OCI-LY7 (cell line): Measurements from ENCODE around the gene RPLP1. TPM values are rescaled to one million over a fixed set of nuclear protein-coding genes. Genes with fewer than 3 reads are reported as not detected.
A peak's percentile ranks its signal among the peaks of the same experiment; 100 is the strongest.

Source experiments
- BruUV-seq: library from RNA; stranded (reverse); fragments of 400-500 nt; replicated peaks from 2 replicates; lab custom pipeline; 2021; lab: Mats Ljungman, UMichigan
- CTCF ChIA-PET: fragments of 300-600 bp; sonication (Branson Sonifier 250); formaldehyde crosslinking; loops from one replicate; lab custom pipeline; 2022; ENCODE audit warnings: antibody characterized with exemption; ENCODE audit not compliant: unreplicated experiment; lab: Charles Lee
- POLR2A ChIA-PET: fragments of 300-600 bp; sonication (Branson Sonifier 250); formaldehyde crosslinking; loops from one replicate; lab custom pipeline; 2022; ENCODE audit warnings: antibody characterized with exemption; lab: Charles Lee
- DNase-seq: peaks from one replicate; pipeline ENCODE4 v3.0.0-alpha.2; 2015; ENCODE audit warnings: low spot score
- H2AFZ ChIP-seq: fragments of 200-600 bp; sonication (generic), shearing (Covaris generic); 2 replicates; pipeline ENCODE4 v1.6.1; 2014; ENCODE audit warnings: mild to moderate bottlenecking, antibody characterized with exemption, low read length, moderate library complexity
- H3K27ac ChIP-seq: fragments of 200-600 bp; sonication (generic); 2 replicates; pipeline ENCODE4 v1.5.1; 2014; ENCODE audit warnings: mixed run types, low read depth, mild to moderate bottlenecking, moderate library complexity, low read length, inconsistent platforms; ENCODE audit not compliant: poor library complexity, severe bottlenecking
- H3K36me3 ChIP-seq: fragments of 200-600 bp; sonication (generic); 2 replicates; pipeline ENCODE4 v1.6.1; 2014; ENCODE audit warnings: mild to moderate bottlenecking, antibody characterized with exemption, low read length, moderate library complexity, mixed read lengths; ENCODE audit not compliant: insufficient read depth
- H3K4me1 ChIP-seq: fragments of 200-600 bp; sonication (generic); 2 replicates; pipeline ENCODE4 v1.5.1; 2014; ENCODE audit warnings: mild to moderate bottlenecking, low read length; ENCODE audit not compliant: insufficient read depth, poor library complexity, severe bottlenecking
- H3K4me2 ChIP-seq: fragments of 200-600 bp; sonication (generic); 2 replicates; pipeline ENCODE4 v1.6.1; 2014; ENCODE audit warnings: mild to moderate bottlenecking, low read length
- H3K4me3 ChIP-seq: fragments of 200-600 bp; sonication (generic); 2 replicates; pipeline ENCODE4 v1.5.1; 2014; ENCODE audit warnings: mild to moderate bottlenecking, low read depth, low read length; ENCODE audit not compliant: poor library complexity, severe bottlenecking
- H3K79me2 ChIP-seq: fragments of 200-600 bp; sonication (generic); 2 replicates; pipeline ENCODE4 v1.6.1; 2016; ENCODE audit warnings: low read depth, mild to moderate bottlenecking, low read length, moderate library complexity, mixed read lengths; ENCODE audit not compliant: insufficient read depth
- H3K9me2 ChIP-seq: fragments of 200-600 bp; sonication (generic); 2 replicates; pipeline ENCODE4 v1.6.1; 2016; ENCODE audit warnings: mild to moderate bottlenecking, low read length, mixed read lengths; ENCODE audit not compliant: insufficient read depth
- H3K9me3 ChIP-seq: fragments of 200-600 bp; sonication (generic); 2 replicates; pipeline ENCODE4 v1.6.1; 2014; ENCODE audit warnings: mild to moderate bottlenecking, mixed run types, low read length, mixed read lengths
- H4K20me1 ChIP-seq: fragments of 200-600 bp; sonication (generic); 2 replicates; pipeline ENCODE4 v1.6.1; 2014; ENCODE audit warnings: mild to moderate bottlenecking, antibody characterized with exemption, low read length, moderate library complexity, mixed read lengths; ENCODE audit not compliant: insufficient read depth
- EZH2phosphoT487 ChIP-seq: fragments of 200-600 bp; sonication (generic); IDR thresholded peaks from 2 replicates; pipeline ENCODE4 v1.6.1; 2018; ENCODE audit warnings: low read depth, borderline replicate concordance, mild to moderate bottlenecking, mixed run types, antibody characterized with exemption, low read length, moderate library complexity, mixed read lengths
- intact Hi-C: fragments of 100-400 bp; cut with micrococcal nuclease; formaldehyde crosslinking; loops from one replicate; pipeline ENCODE4 v1.10.0; 2022; ENCODE audit not compliant: unreplicated experiment
- small RNA-seq: library from RNA; depleted of rRNA; stranded (forward); fragments of <200 nt; gene quantifications from one replicate; pipeline ENCODE3, GENCODE V24; 2014
- total RNA-seq, 2 experiments: library from RNA; depleted of rRNA in 1 of 2; stranded (reverse); fragments of >200 nt in 1 of 2; shearing (Covaris generic) in 1 of 2; gene quantifications; 2 replicates each; pipeline ENCODE4 v1.2.3, GENCODE V29; 2014 to 2022
- TF ChIP-seq, protein P1 (sequence below): fragments of 200-600 bp; sonication (generic); conservative IDR thresholded peaks from 2 replicates; pipeline ENCODE4 v1.5.1; 2014; ENCODE audit warnings: mild to moderate bottlenecking, antibody characterized with exemption, low read length, moderate library complexity, mixed read lengths

Gene RPLP1
- total RNA-seq, 2 experiments from 2014 or later = 889 to 2,251 TPM

DNA sequence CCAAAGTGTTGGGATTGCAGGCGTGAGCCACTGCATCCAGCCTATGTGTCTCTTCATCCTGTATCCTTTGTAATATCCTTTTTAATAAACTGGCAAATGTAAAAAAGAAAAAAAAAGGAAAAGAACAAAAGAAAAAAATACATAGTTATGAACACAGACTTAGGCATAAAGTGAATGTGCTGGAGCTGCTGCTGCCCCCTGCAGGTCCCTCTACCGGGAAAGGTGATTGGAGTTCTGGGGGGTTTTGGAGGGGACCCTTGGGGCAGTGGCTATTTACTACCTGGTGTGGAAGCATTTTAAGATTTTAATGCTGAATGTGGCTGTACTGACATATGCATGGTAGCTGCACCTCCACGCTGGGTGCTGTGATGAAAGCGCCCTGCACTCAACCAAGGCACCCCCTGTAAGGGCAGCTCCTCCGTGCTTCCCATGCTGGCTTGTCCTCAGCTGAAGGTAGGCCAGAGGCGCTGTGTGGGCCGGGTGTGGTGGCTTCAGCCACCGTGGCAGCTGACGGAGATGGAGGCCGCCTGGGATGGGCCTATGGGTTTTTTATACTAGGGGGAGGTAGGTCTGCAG is 49.9 kb downstream of the RPLP1 start:
- POLR2A ChIA-PET = interaction anchor here (0.6 to 0.7 kb wide), 3 partner anchors 10 to 122 kb away, joined by 3 read pairs; no protein-coding TSS in a partner anchor
- no TSS peak for BruUV-seq
- Histone ChIP-seq H3K4me1 (no peaks in the 10 kb centered on the region), H3K79me2 (no peaks in the 10 kb centered on the region), H3K4me3 (no peak overlapping the region), H3K36me3 (no peaks in the 10 kb centered on the region), H3K9me3 (no peaks in the 10 kb centered on the region), H2AFZ (no peak overlapping the region), H3K4me2 (no peak overlapping the region), H3K27ac (no peak overlapping the region), H4K20me1 (no peaks in the 10 kb centered on the region), H3K9me2 (no peaks in the 10 kb centered on the region)
- no peak for DNase-seq
- intact Hi-C loops = no loop called here
- CTCF ChIA-PET = no interaction called here
- TF ChIP-seq, protein P1, sequence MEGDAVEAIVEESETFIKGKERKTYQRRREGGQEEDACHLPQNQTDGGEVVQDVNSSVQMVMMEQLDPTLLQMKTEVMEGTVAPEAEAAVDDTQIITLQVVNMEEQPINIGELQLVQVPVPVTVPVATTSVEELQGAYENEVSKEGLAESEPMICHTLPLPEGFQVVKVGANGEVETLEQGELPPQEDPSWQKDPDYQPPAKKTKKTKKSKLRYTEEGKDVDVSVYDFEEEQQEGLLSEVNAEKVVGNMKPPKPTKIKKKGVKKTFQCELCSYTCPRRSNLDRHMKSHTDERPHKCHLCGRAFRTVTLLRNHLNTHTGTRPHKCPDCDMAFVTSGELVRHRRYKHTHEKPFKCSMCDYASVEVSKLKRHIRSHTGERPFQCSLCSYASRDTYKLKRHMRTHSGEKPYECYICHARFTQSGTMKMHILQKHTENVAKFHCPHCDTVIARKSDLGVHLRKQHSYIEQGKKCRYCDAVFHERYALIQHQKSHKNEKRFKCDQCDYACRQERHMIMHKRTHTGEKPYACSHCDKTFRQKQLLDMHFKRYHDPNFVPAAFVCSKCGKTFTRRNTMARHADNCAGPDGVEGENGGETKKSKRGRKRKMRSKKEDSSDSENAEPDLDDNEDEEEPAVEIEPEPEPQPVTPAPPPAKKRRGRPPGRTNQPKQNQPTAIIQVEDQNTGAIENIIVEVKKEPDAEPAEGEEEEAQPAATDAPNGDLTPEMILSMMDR = peak; percentile 60
- no peak for TF ChIP-seq EZH2phosphoT487

DNA sequence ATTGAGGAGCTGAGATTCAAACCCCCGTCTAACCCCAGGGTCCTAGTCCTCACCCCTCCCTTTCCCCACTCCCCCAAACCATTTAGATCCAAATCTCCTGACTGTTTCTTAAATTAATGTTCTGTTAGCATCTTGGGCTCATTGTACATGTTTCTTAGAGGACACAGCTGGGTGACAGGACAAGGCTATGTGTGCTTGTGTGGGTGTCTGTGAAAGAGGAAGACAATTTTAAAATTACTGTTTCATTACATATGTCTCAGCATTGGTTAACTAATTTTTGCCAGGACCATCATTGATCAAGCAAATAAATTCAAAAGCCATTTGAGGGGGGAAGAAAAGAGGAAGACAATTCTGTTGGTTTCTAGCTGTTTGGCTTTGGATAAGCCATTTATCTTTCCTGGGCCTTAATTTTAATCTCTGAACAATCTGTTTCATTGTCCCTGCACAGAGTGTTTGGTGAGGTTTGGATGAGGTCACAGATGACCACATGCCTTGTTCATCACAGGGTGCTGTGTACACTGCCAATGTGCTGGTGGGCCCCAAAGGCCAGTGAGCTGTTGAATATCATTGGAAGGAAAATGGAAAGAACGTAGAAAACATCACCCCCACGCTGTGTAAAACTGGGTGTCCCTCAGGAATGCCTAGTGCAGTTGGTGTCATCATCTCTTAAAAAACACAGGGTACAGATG is 51.9 kb downstream of the RPLP1 start:
- no TSS peak for BruUV-seq
- ChIA-PET POLR2A (interaction anchor here (0.5 to 0.7 kb wide), 2 partner anchors 338 to 920 kb away, joined by 3 to 5 read pairs; no protein-coding TSS in a partner anchor), CTCF (no interaction called here)
- Histone ChIP-seq H3K4me2 (no peak overlapping the region), H4K20me1 (no peaks in the 10 kb centered on the region), H3K36me3 (no peaks in the 10 kb centered on the region), H3K4me3 (no peak overlapping the region), H2AFZ (no peak overlapping the region), H3K9me3 (no peaks in the 10 kb centered on the region), H3K4me1 (no peaks in the 10 kb centered on the region), H3K79me2 (no peaks in the 10 kb centered on the region), H3K27ac (no peak overlapping the region), H3K9me2 (no peaks in the 10 kb centered on the region)
- intact Hi-C loops = no loop called here
- TF ChIP-seq EZH2phosphoT487 = no peak
- TF ChIP-seq, protein P1 = no peak
- no peak for DNase-seq

Small RNA genes lying within 50 kb of the gene (small RNA-seq; reads per million reads assigned to genes)
- not detected for gene RF00012

Other genes starting within 250 kb of the RPLP1 start
- not detected in 2 replicates for gene PAQR5, start 153.9 kb upstream of the RPLP1 start, total RNA-seq (2014; rRNA removed; shearing (Covaris generic))
- gene PAQR5, start 153.9 kb upstream of the RPLP1 start, total RNA-seq (2022) = not detected in 2 replicates
- 54.0 and 66.1 TPM in 2 replicates for gene KIF23, start 38.5 kb upstream of the RPLP1 start, total RNA-seq (2014; rRNA removed; shearing (Covaris generic))
- gene KIF23, start 38.5 kb upstream of the RPLP1 start, total RNA-seq (2022) = 61.6 and 76.5 TPM in 2 replicates